A549 (cell line): ENCODE results near the gene HEG1. TPM values are rescaled to one million over a fixed set of nuclear protein-coding genes. Genes with fewer than 3 reads are reported as not detected.

Experiments used
- ATAC-seq, 2 experiments: fragments of 200-7000 bp in 1 of 2; fragments of >200 bp in 1 of 2; cut with Nextera tagmentation in 1 of 2; cut with Tn5 transposase in 1 of 2; 3 replicates each; pipeline versions ENCODE4 v1.8.0 to v1.9.1; 2018 to 2020; ENCODE audit warnings: mild to moderate bottlenecking in 1 of 2, moderate library complexity in 1 of 2
- CTCF ChIA-PET: fragments of 300-600 bp; sonication (Branson Sonifier 250); formaldehyde crosslinking; extraction: SDS; loops from one replicate; lab custom pipeline; 2021; ENCODE audit warnings: antibody characterized with exemption, inconsistent platforms; lab: Yijun Ruan, JAX
- POLR2A ChIA-PET: fragments of 350-600 bp; formaldehyde crosslinking; extraction: SDS; loops from one replicate; lab custom pipeline; 2021; ENCODE audit warnings: antibody characterized with exemption, inconsistent platforms; lab: Yijun Ruan, JAX
- DNase-seq, 2 experiments: peaks; one replicate each; pipeline versions ENCODE4 v3.0.0 to v3.0.0-alpha.2; 2011 to 2016; ENCODE audit warnings: low read depth in 1 of 2, low spot score in 1 of 2
- FAIRE-seq: peaks from 2 replicates; lab custom pipeline; 2011; peaks lifted over from hg19 to GRCh38; lab: Jason Lieb, UNC
- H3K27ac ChIP-seq, 2 experiments: fragments of >200 bp; sonication (Bioruptor Twin); formaldehyde crosslinking; 3 replicates each; pipeline ENCODE4 v1.5.1; 2016 to 2017
- H3K4me1 ChIP-seq: fragments of >200 bp; sonication (Bioruptor Twin); formaldehyde crosslinking; 3 replicates; pipeline ENCODE4 v1.6.1; 2016
- H3K4me2 ChIP-seq: fragments of >200 bp; sonication (Bioruptor Twin); formaldehyde crosslinking; 3 replicates; pipeline ENCODE4 v1.6.1; 2016
- H3K4me3 ChIP-seq: fragments of >200 bp; sonication (Bioruptor Twin); formaldehyde crosslinking; 3 replicates; pipeline ENCODE4 v1.5.1; 2016
- H3K9me3 ChIP-seq: fragments of >200 bp; sonication (Bioruptor Twin); formaldehyde crosslinking; 3 replicates; pipeline ENCODE4 v1.6.1; 2016
- CBX2 ChIP-seq: fragments of 200-600 bp; sonication (generic); IDR thresholded peaks from 2 replicates; pipeline ENCODE4 v1.6.1; 2016; ENCODE audit warnings: low read depth, mild to moderate bottlenecking, borderline replicate concordance
- EHF ChIP-seq: fragments of 250-450 bp; sonication (Bioruptor Pico); IDR thresholded peaks from 2 replicates; pipeline ENCODE4 v1.5.0; 2020; ENCODE audit warnings: mild to moderate bottlenecking
- ESRRA ChIP-seq: fragments of 150-350 bp; IDR thresholded peaks from 2 replicates; pipeline ENCODE4 v1.6.1; 2014; ENCODE audit warnings: mild to moderate bottlenecking, low read length, borderline replicate concordance
- GATA3 ChIP-seq: IDR thresholded peaks from 2 replicates; pipeline ENCODE4 v1.6.1; 2012; ENCODE audit warnings: borderline replicate concordance
- JUNB ChIP-seq: fragments of >200 bp; sonication (Bioruptor Twin); formaldehyde crosslinking; IDR thresholded peaks from 2 replicates; pipeline ENCODE4 v1.6.1; 2016
- KDM5A ChIP-seq: fragments of 200-600 bp; sonication (generic); IDR thresholded peaks from 2 replicates; pipeline ENCODE4 v1.6.1; 2016; ENCODE audit warnings: antibody characterized with exemption, mild to moderate bottlenecking
- NPAS2 ChIP-seq: fragments of 250-450 bp; sonication (Bioruptor Pico); IDR thresholded peaks from 2 replicates; pipeline ENCODE4 v1.8.0; 2022; ENCODE audit warnings: mild to moderate bottlenecking, moderate library complexity, borderline replicate concordance
- NR3C1 ChIP-seq: fragments of >200 bp; sonication (Bioruptor Twin); formaldehyde crosslinking; IDR thresholded peaks from 3 replicates; pipeline ENCODE4 v1.6.1; 2017
- POLR2AphosphoS2 ChIP-seq: conservative IDR thresholded peaks from 2 replicates; pipeline ENCODE4 v1.6.1; 2012; ENCODE audit warnings: low read length, improper control_type of control experiment, inconsistent platforms
- RARB ChIP-seq: fragments of 250-450 bp; sonication (Bioruptor Pico); IDR thresholded peaks from 2 replicates; pipeline ENCODE4 v1.8.0; 2021; ENCODE audit warnings: mild to moderate bottlenecking, moderate library complexity
- ZC3H11A ChIP-seq: fragments of 450-650 bp; IDR thresholded peaks from 2 replicates; pipeline ENCODE4 v1.6.1; 2014; ENCODE audit warnings: antibody characterized with exemption, mild to moderate bottlenecking
- WGBS: methylation state at CpG from one replicate; pipeline ENCODE4 v1.1.6; 2017; ENCODE audit errors: missing lambda C conversion rate; 5-methylcytosine and 5-hydroxymethylcytosine counted together
- polyA plus RNA-seq, 4 experiments: library from polyadenylated mRNA; depleted of rRNA in 3 of 4; stranded (reverse); fragments of >200 nt; fragmentation: RNase III in 1 of 4; extraction: RNeasy Plus Mini Kit Qiagen cat#74134 plus additional on column Dnase treatment in 1 of 4; gene quantifications; 2 replicates in 3 of 4; 3 replicates in 1 of 4; pipeline ENCODE4 v1.2.3, GENCODE V29; 2011 to 2017
- TF ChIP-seq, protein P1 (sequence below): IDR thresholded peaks from 2 replicates; pipeline ENCODE4 v1.6.1; 2012; ENCODE audit warnings: low read depth, borderline replicate concordance
- TF ChIP-seq, protein P2 (sequence below): fragments of 250-450 bp; sonication (Bioruptor Pico); IDR thresholded peaks from 2 replicates; pipeline ENCODE4 v1.5.0; 2021; ENCODE audit warnings: mild to moderate bottlenecking, moderate library complexity, borderline replicate concordance
- TF ChIP-seq, protein P3 (sequence below): fragments of 200-600 bp; sonication (generic); IDR thresholded peaks from 2 replicates; pipeline ENCODE4 v1.6.1; 2016; ENCODE audit warnings: antibody characterized with exemption, mild to moderate bottlenecking, moderate library complexity
- TF ChIP-seq, protein P4 (sequence below): fragments of 150-350 bp; IDR thresholded peaks from 2 replicates; pipeline ENCODE4 v1.6.1; 2014; ENCODE audit warnings: low read depth, mild to moderate bottlenecking, low read length

HEG1 gene
- polyA plus RNA-seq, 2 of the 4 experiments (the other 2 are of a cell fraction) = 5.4 to 5.6 TPM

DNA sequence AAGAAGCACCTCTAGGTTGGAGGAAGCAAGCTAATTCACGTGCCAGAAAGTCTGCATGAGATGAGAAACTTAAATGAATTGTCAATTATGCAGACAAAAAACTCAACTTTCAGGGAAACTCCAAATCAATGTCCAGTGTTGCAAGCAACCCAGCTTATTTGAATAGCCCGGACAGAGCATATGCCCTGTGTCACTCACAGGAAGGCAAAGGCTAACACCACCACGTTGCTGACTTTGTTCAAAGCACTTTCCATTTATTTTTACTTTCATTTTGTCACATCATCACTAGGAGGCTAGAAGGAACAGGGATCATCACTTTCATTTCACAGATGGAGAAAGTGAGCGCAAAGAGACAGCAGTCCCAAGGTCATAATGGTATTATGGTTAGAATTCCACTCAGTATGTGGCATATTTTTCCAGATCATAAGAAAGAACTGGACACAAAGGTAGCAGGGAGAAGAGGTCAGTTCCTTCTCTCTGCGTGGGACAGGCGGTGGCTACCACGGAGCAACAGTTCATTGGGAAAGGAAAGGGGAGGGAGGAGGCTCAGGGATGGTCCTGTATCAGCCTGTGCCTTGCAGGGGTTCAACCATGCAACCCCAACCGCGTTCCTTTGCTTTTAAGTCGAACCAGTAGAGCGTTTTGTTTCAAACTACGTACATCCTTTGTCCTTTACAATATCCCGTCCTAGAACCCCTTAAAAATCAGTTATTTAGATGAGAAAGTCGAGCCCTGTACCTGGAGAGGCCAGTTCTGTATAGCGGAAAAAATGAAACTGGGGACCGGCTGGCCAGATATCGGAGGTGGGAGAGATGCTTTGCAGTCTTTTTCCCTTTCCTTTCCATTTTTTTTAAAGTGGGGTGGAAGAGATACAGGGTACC lies 1.1 kb downstream of the HEG1 start:
- peak overlapping the region; percentile 83 to 89 for H3K27ac ChIP-seq
- peak overlapping the region; percentile 81 for H3K4me3 ChIP-seq
- peaks cover 42% of the 10 kb centered on the region for H3K4me1 ChIP-seq
- H3K9me3 ChIP-seq = no peaks in the 10 kb centered on the region
- TF ChIP-seq, protein P1, sequence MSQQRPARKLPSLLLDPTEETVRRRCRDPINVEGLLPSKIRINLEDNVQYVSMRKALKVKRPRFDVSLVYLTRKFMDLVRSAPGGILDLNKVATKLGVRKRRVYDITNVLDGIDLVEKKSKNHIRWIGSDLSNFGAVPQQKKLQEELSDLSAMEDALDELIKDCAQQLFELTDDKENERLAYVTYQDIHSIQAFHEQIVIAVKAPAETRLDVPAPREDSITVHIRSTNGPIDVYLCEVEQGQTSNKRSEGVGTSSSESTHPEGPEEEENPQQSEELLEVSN = no peak
- TF ChIP-seq NR3C1 = no peak
- TF ChIP-seq NPAS2 = no peak
- no peak for TF ChIP-seq EHF (CRISPR knock-in tag)
- no peak for TF ChIP-seq GATA3
- TF ChIP-seq POLR2AphosphoS2 = no peak
- TF ChIP-seq, protein P2, sequence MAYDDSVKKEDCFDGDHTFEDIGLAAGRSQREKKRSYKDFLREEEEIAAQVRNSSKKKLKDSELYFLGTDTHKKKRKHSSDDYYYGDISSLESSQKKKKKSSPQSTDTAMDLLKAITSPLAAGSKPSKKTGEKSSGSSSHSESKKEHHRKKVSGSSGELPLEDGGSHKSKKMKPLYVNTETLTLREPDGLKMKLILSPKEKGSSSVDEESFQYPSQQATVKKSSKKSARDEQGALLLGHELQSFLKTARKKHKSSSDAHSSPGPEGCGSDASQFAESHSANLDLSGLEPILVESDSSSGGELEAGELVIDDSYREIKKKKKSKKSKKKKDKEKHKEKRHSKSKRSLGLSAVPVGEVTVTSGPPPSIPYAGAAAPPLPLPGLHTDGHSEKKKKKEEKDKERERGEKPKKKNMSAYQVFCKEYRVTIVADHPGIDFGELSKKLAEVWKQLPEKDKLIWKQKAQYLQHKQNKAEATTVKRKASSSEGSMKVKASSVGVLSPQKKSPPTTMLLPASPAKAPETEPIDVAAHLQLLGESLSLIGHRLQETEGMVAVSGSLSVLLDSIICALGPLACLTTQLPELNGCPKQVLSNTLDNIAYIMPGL (CRISPR knock-in tag) = no peak
- ChIA-PET CTCF (interaction anchor here (0.7 kb wide), 1 partner anchor 384 kb away, joined by 3 read pairs; no protein-coding TSS in a partner anchor), POLR2A (interaction anchor here (1.0 kb wide), 1 partner anchor 9 kb away, joined by 4 read pairs; no protein-coding TSS in a partner anchor)
- 9% methylated on average over 17 of the region's 17 CpGs for WGBS
- peak overlapping the region; percentile 99 for H3K4me2 ChIP-seq
- FAIRE-seq = no peak
- DNase-seq = peak; percentile 26 to 49
- peak; percentile 46 to 69; a peak in 4 of 6 replicates for ATAC-seq

DNA sequence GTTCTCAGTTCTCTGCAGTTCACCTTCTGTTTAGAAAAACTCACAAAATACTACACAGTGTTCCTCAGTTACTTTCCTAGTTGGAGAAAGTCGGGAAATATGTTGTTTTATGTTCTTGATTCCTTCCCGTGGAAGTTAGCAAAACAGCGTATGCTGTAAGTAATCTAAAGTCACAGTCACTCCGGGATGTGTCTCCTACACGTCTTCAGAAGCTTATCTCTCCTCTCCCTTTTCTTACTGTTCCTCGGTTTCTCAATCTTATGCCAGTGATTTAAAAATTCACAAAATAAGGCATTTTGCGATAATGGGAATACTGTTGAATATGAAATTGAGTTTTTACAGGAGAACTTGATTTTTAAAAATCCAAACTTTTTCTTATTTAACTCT lies 1.7 kb downstream of the HEG1 start:
- CTCF ChIA-PET = interaction anchor here (0.6 to 1.6 kb wide), 3 partner anchors 9 to 384 kb away, joined by 3 read pairs; no protein-coding TSS in a partner anchor
- POLR2A ChIA-PET = interaction anchor here (1.0 kb wide), 1 partner anchor 9 kb away, joined by 4 read pairs; no protein-coding TSS in a partner anchor
- Histone ChIP-seq H3K27ac (no peak overlapping the region), H3K4me1 (peaks cover 40% of the 10 kb centered on the region), H3K9me3 (no peaks in the 10 kb centered on the region), H3K4me3 (peak overlapping the region; percentile 81), H3K4me2 (peak overlapping the region; percentile 99)
- FAIRE-seq (no peak), DNase-seq (no peak), ATAC-seq (no peak)
- TF ChIP-seq ZC3H11A = no peak
- no peak for TF ChIP-seq ESRRA
- TF ChIP-seq JUNB = no peak
- TF ChIP-seq KDM5A = no peak
- TF ChIP-seq, protein P1 = no peak
- TF ChIP-seq, protein P3, sequence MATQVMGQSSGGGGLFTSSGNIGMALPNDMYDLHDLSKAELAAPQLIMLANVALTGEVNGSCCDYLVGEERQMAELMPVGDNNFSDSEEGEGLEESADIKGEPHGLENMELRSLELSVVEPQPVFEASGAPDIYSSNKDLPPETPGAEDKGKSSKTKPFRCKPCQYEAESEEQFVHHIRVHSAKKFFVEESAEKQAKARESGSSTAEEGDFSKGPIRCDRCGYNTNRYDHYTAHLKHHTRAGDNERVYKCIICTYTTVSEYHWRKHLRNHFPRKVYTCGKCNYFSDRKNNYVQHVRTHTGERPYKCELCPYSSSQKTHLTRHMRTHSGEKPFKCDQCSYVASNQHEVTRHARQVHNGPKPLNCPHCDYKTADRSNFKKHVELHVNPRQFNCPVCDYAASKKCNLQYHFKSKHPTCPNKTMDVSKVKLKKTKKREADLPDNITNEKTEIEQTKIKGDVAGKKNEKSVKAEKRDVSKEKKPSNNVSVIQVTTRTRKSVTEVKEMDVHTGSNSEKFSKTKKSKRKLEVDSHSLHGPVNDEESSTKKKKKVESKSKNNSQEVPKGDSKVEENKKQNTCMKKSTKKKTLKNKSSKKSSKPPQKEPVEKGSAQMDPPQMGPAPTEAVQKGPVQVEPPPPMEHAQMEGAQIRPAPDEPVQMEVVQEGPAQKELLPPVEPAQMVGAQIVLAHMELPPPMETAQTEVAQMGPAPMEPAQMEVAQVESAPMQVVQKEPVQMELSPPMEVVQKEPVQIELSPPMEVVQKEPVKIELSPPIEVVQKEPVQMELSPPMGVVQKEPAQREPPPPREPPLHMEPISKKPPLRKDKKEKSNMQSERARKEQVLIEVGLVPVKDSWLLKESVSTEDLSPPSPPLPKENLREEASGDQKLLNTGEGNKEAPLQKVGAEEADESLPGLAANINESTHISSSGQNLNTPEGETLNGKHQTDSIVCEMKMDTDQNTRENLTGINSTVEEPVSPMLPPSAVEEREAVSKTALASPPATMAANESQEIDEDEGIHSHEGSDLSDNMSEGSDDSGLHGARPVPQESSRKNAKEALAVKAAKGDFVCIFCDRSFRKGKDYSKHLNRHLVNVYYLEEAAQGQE = no peak
- no peak for TF ChIP-seq RARB (CRISPR knock-in tag)
- TF ChIP-seq, protein P4, sequence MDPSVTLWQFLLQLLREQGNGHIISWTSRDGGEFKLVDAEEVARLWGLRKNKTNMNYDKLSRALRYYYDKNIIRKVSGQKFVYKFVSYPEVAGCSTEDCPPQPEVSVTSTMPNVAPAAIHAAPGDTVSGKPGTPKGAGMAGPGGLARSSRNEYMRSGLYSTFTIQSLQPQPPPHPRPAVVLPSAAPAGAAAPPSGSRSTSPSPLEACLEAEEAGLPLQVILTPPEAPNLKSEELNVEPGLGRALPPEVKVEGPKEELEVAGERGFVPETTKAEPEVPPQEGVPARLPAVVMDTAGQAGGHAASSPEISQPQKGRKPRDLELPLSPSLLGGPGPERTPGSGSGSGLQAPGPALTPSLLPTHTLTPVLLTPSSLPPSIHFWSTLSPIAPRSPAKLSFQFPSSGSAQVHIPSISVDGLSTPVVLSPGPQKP = no peak
- TF ChIP-seq CBX2 = no peak
- 91% methylated on average over 7 of the region's 7 CpGs for WGBS
